Measurements from ENCODE around the gene SULT1A2.

- no peak for TF ChIP-seq ZNF274 (IDR thresholded peaks at IDR 0.05; ENCODE audit: borderline replicate concordance, extremely low read depth, low read length)
- TF ChIP-seq SP2 (IDR thresholded peaks at IDR 0.05; ENCODE audit: low read length), result no peak
Measured at GRCh38 chr16:28609631-28610594, 13.1 kb upstream of the SULT1A2 start, which contains the start of gene SULT1A1.

All from H1 (cell line).